T-cell (primary cell): ENCODE results near the gene GORAB. TPM values are rescaled to one million over a fixed set of nuclear protein-coding genes. Genes with fewer than 3 reads are reported as not detected.

Source experiments
- ATAC-seq, 4 experiments: fragments of 200-7000 bp in 3 of 4; fragments of 150-1000 bp in 1 of 4; cut with Tn5 transposase; replicated peaks in 1 of 4; 1 replicate in 3 of 4; 2 replicates in 1 of 4; pipeline ENCODE4 v1.10.0; 2021; ENCODE audit warnings: moderate library complexity in 3 of 4, mild to moderate bottlenecking in 2 of 4, moderate number of reproducible peaks in 1 of 4
- CTCF ChIA-PET, 2 donors: fragments of 300-600 bp; sonication (Branson Sonifier 250); formaldehyde crosslinking; loops; one replicate each; lab custom pipeline; 2022; ENCODE audit warnings: antibody characterized with exemption in 2 of 2; lab: Charles Lee
- POLR2A ChIA-PET, 2 donors: fragments of 300-600 bp; sonication (Branson Sonifier 250); formaldehyde crosslinking; loops; one replicate each; lab custom pipeline; 2022; ENCODE audit warnings: antibody characterized with exemption in 2 of 2; lab: Charles Lee
- DNase-seq, 35 experiments: peaks; one replicate each; pipeline versions ENCODE4 v3.0.0 to v3.0.0-alpha.2; 2013 to 2023
- H3K27ac ChIP-seq: one replicate; pipeline ENCODE4 v1.5.1; 2013; ENCODE audit warnings: low read length
- H3K27me3 ChIP-seq, 2 experiments: replicated peaks in 1 of 2; 1 replicate in 1 of 2; 2 replicates in 1 of 2; pipeline versions ENCODE4 v1.6.1 to v1.7.0; 2013; ENCODE audit warnings: low read length in 1 of 2, mixed read lengths in 1 of 2; ENCODE audit not compliant: control insufficient read depth in 2 of 2, insufficient read depth in 2 of 2; ENCODE audit errors: extremely low read depth in 1 of 2
- H3K36me3 ChIP-seq, 2 donors: 1 replicate in 1 of 2; 2 replicates in 1 of 2; pipeline versions ENCODE4 v1.6.1 to v1.7.0; 2013; ENCODE audit warnings: low read length in 1 of 2; ENCODE audit not compliant: control insufficient read depth in 2 of 2, insufficient read depth in 1 of 2; ENCODE audit errors: extremely low read depth in 1 of 2
- H3K4me1 ChIP-seq, 2 experiments: 1 replicate in 1 of 2; 2 replicates in 1 of 2; pipeline versions ENCODE4 v1.6.1 to v1.7.0; 2013; ENCODE audit warnings: low read length in 2 of 2, mixed read lengths in 1 of 2; ENCODE audit not compliant: insufficient read depth in 2 of 2, control insufficient read depth in 1 of 2; ENCODE audit errors: extremely low read depth in 1 of 2
- H3K4me3 ChIP-seq, 2 donors: 1 replicate in 1 of 2; 2 replicates in 1 of 2; pipeline versions ENCODE4 v1.5.1 to v1.7.0; 2013; ENCODE audit warnings: mild to moderate bottlenecking in 2 of 2, low read length in 1 of 2, moderate library complexity in 1 of 2; ENCODE audit not compliant: control insufficient read depth in 1 of 2; ENCODE audit errors: extremely low read depth in 1 of 2
- H3K9me3 ChIP-seq: 2 replicates; pipeline ENCODE4 v1.7.0; 2013
- H3K27ac Mint-ChIP-seq, 2 donors: one replicate each; pipeline ENCODE4 v1.8.0; 2020 to 2021; ENCODE audit warnings: mild to moderate bottlenecking in 2 of 2, mixed read lengths in 2 of 2
- H3K27me3 Mint-ChIP-seq, 2 donors: one replicate each; pipeline ENCODE4 v1.8.0; 2021 to 2022; ENCODE audit warnings: mixed read lengths in 2 of 2
- H3K36me3 Mint-ChIP-seq: one replicate; pipeline ENCODE4 v1.8.0; 2021; ENCODE audit warnings: mixed read lengths
- H3K4me1 Mint-ChIP-seq, 3 donors: one replicate each; pipeline ENCODE4 v1.8.0; 2020 to 2022; ENCODE audit warnings: mixed read lengths in 3 of 3, mild to moderate bottlenecking in 1 of 3
- H3K4me3 Mint-ChIP-seq, 3 donors: one replicate each; pipeline ENCODE4 v1.8.0; 2020 to 2022; ENCODE audit warnings: mild to moderate bottlenecking in 3 of 3, mixed read lengths in 3 of 3, moderate library complexity in 3 of 3
- H3K9me3 Mint-ChIP-seq, 3 donors: one replicate each; pipeline ENCODE4 v1.8.0; 2020 to 2022; ENCODE audit warnings: mixed read lengths in 3 of 3
- WGBS: methylation state at CpG from one replicate; pipeline ENCODE4 v1.1.5; 2013; ENCODE audit warnings: missing lambda C conversion rate; ENCODE audit not compliant: insufficient coverage; 5-methylcytosine and 5-hydroxymethylcytosine counted together
- total RNA-seq, 35 experiments: library from RNA in 6 of 35; stranded (reverse) in 6 of 35; fragments of 120-200 nt in 1 of 35; gene quantifications; one replicate each; pipeline versions ENCODE4 v1.2.1 to v1.2.4 and lab custom pipeline; 2013 to 2026

GORAB gene
- total RNA-seq, 5 donors from 2014 or later (not counting 1 experiment from before 2014, with no cell fraction given): 14.9 to 21.8 (median 17.2) TPM

- no peak for DNase-seq
- CTCF ChIA-PET: interaction anchor here in 1 of 2 donors (0.9 kb wide), 1 partner anchor 29 kb away, joined by 3 read pairs; no protein-coding TSS in a partner anchor
- Histone ChIP-seq H3K4me1 (no peaks in the 10 kb centered on the region), H3K4me3 (no peak overlapping the region), H3K27ac (no peak overlapping the region), H3K36me3 (peaks cover 7 to 68% of the 10 kb centered on the region in 2 donors), H3K27me3 (no peaks in the 10 kb centered on the region), H3K9me3 (no peaks in the 10 kb centered on the region)
- Mint-ChIP-seq H3K9me3 (no peaks in the 10 kb centered on the region), H3K27ac (no peak overlapping the region), H3K27me3 (no peaks in the 10 kb centered on the region), H3K4me3 (no peak overlapping the region), H3K36me3 (peaks cover 68% of the 10 kb centered on the region), H3K4me1 (peaks cover 0 to 2% (median 0%) of the 10 kb centered on the region in 3 donors)
- POLR2A ChIA-PET: interaction anchor here in 1 of 2 donors (0.7 kb wide), 1 partner anchor 609 kb away, joined by 4 read pairs; no protein-coding TSS in a partner anchor
- no CpG with 5 or more reads among the region's 1 CpG for WGBS
- ATAC-seq: no peak
Measured at GRCh38 chr1:170545476-170545875, 13.5 kb downstream of the GORAB start.

GRCh38 chr1:170547255-170547654 lies 15.3 kb downstream of the GORAB start:
- peaks cover 7 to 72% of the 10 kb centered on the region in 2 donors for H3K36me3 ChIP-seq
- ChIA-PET CTCF (no interaction called here), POLR2A (no interaction called here)

GRCh38 chr1:170548497-170548896 lies 16.5 kb downstream of the GORAB start:
- Histone ChIP-seq H3K36me3 (peaks cover 7 to 66% of the 10 kb centered on the region in 2 donors), H3K4me3 (no peak overlapping the region), H3K9me3 (no peaks in the 10 kb centered on the region), H3K27me3 (no peaks in the 10 kb centered on the region), H3K27ac (no peak overlapping the region), H3K4me1 (no peaks in the 10 kb centered on the region)
- ChIA-PET CTCF (no interaction called here), POLR2A (no interaction called here)
- H3K27me3 Mint-ChIP-seq: no peaks in the 10 kb centered on the region
- no peak for ATAC-seq
- no peak for DNase-seq
- H3K4me1 Mint-ChIP-seq: no peaks in the 10 kb centered on the region
- H3K27ac Mint-ChIP-seq: no peak overlapping the region
- H3K36me3 Mint-ChIP-seq: peaks cover 64% of the 10 kb centered on the region
- H3K9me3 Mint-ChIP-seq: no peaks in the 10 kb centered on the region
- H3K4me3 Mint-ChIP-seq: no peak overlapping the region

More at GRCh38 chr1:170547255-170547654, 15.3 kb downstream of the GORAB start:
- Histone ChIP-seq H3K27ac (no peak overlapping the region), H3K27me3 (no peaks in the 10 kb centered on the region), H3K9me3 (no peaks in the 10 kb centered on the region), H3K4me3 (no peak overlapping the region), H3K4me1 (no peaks in the 10 kb centered on the region)
- DNase-seq (no peak), ATAC-seq (no peak)
- Mint-ChIP-seq H3K9me3 (no peaks in the 10 kb centered on the region), H3K36me3 (peaks cover 67% of the 10 kb centered on the region), H3K27me3 (no peaks in the 10 kb centered on the region), H3K4me3 (no peak overlapping the region), H3K27ac (no peak overlapping the region), H3K4me1 (no peaks in the 10 kb centered on the region)
- no CpG with 5 or more reads among the region's 1 CpG for WGBS

- ChIA-PET POLR2A (no interaction called here), CTCF (no interaction called here)
- Mint-ChIP-seq H3K36me3 (peaks cover 24% of the 10 kb centered on the region), H3K27ac (no peak overlapping the region), H3K4me1 (no peaks in the 10 kb centered on the region), H3K4me3 (no peak overlapping the region), H3K9me3 (peaks cover 6 to 17% (median 8%) of the 10 kb centered on the region in 3 donors), H3K27me3 (no peaks in the 10 kb centered on the region)
- H3K9me3 ChIP-seq: no peaks in the 10 kb centered on the region
- ATAC-seq: no peak
- no peak overlapping the region for H3K4me3 ChIP-seq
- no peaks in the 10 kb centered on the region for H3K27me3 ChIP-seq
- H3K36me3 ChIP-seq: peaks cover 0 to 21% of the 10 kb centered on the region in 2 donors
- no peaks in the 10 kb centered on the region for H3K4me1 ChIP-seq
- DNase-seq: no peak
- H3K27ac ChIP-seq: no peak overlapping the region
- WGBS: no CpG with 5 or more reads among the region's 1 CpG
Measured at GRCh38 chr1:170555370-170555769, 23.4 kb downstream of the GORAB start.

GRCh38 chr1:170556917-170557316 lies 25.0 kb downstream of the GORAB start:
- ChIA-PET POLR2A (no interaction called here), CTCF (no interaction called here)
- ATAC-seq: no peak
- H3K9me3 ChIP-seq: no peaks in the 10 kb centered on the region
- H3K36me3 ChIP-seq: peaks cover 0 to 9% of the 10 kb centered on the region in 2 donors
- Mint-ChIP-seq H3K4me1 (no peaks in the 10 kb centered on the region), H3K4me3 (no peak overlapping the region), H3K36me3 (peaks cover 14% of the 10 kb centered on the region), H3K9me3 (peaks cover 6 to 17% (median 8%) of the 10 kb centered on the region in 3 donors), H3K27ac (no peak overlapping the region), H3K27me3 (no peaks in the 10 kb centered on the region)
- H3K27me3 ChIP-seq: no peaks in the 10 kb centered on the region
- no peaks in the 10 kb centered on the region for H3K4me1 ChIP-seq
- no peak overlapping the region for H3K27ac ChIP-seq
- no peak for DNase-seq
- H3K4me3 ChIP-seq: no peak overlapping the region

- Mint-ChIP-seq H3K27me3 (no peaks in the 10 kb centered on the region), H3K27ac (no peak overlapping the region)
Measured at GRCh38 chr1:170558731-170559130, 26.8 kb downstream of the GORAB start.

More at GRCh38 chr1:170558731-170559130, 26.8 kb downstream of the GORAB start:
- no peaks in the 10 kb centered on the region for H3K36me3 ChIP-seq
- Mint-ChIP-seq H3K36me3 (peaks cover 6% of the 10 kb centered on the region), H3K9me3 (peaks cover 6 to 17% (median 8%) of the 10 kb centered on the region in 3 donors), H3K4me3 (no peak overlapping the region), H3K4me1 (peaks cover 0 to 13% (median 12%) of the 10 kb centered on the region in 3 donors)
- ATAC-seq: no peak
- no peak overlapping the region for H3K4me3 ChIP-seq
- H3K27me3 ChIP-seq: no peaks in the 10 kb centered on the region
- POLR2A ChIA-PET: no interaction called here
- CTCF ChIA-PET: no interaction called here
- no peak overlapping the region for H3K27ac ChIP-seq
- 100% methylated on average over 1 of the region's 5 CpGs for WGBS
- no peak for DNase-seq
- peaks cover 0 to 5% of the 10 kb centered on the region in 2 experiments for H3K4me1 ChIP-seq
- no peaks in the 10 kb centered on the region for H3K9me3 ChIP-seq
